ENCODE data around the gene RPRD1B. TPM values are rescaled to one million over a fixed set of nuclear protein-coding genes. Genes with fewer than 3 reads are reported as not detected.

The RPRD1B gene
- total RNA-seq, 4 donors from 2014 or later = 44.5 to 55.4 (median 52.4) TPM

DNA sequence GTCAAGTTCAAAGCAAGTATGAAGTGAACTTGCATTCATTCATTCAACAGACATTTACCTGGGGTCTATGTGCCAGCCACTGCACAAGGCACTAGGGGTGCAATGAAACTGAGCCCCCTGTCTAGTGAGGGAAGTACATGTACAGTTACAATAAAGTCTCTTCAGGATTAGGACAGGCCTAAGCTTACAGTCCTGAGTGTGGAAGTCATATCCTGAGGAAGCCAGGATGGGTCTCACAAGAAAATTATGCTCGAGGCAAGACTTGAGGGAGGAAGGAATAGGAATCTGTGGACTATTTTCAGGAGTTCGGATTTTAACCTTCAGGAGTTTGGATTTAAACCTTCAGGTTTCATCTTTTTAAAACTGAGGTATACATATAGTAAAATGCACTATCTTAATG is 19.7 kb upstream of the RPRD1B start:
- Histone ChIP-seq H3K27ac (no peak overlapping the region), H3K4me3 (no peak overlapping the region), H3K27me3 (no peaks in the 10 kb centered on the region), H3K36me3 (peaks cover 0 to 60% (median 5%) of the 10 kb centered on the region in 3 donors), H3K4me1 (no peaks in the 10 kb centered on the region), H3K9me3 (peaks cover 0 to 9% (median 0%) of the 10 kb centered on the region in 4 donors)
- no peak for TF ChIP-seq CTCF (IDR thresholded peaks at IDR 0.05)
- no peak for TF ChIP-seq POLR2A (IDR thresholded peaks at IDR 0.05)
- DNase-seq = no peak

GRCh38 chr20:38017959-38018358 is 15.6 kb upstream of the RPRD1B start:
- no peaks in the 10 kb centered on the region for H3K4me1 ChIP-seq
- TF ChIP-seq CTCF (IDR thresholded peaks at IDR 0.05) (no peak), POLR2A (IDR thresholded peaks at IDR 0.05) (no peak)
- H3K36me3 ChIP-seq = peaks cover 0 to 40% (median 5%) of the 10 kb centered on the region in 3 donors
- DNase-seq = no peak
- peaks cover 0 to 9% (median 0%) of the 10 kb centered on the region in 4 donors for H3K9me3 ChIP-seq
- H3K4me3 ChIP-seq = no peak overlapping the region
- H3K27ac ChIP-seq = no peak overlapping the region
- H3K27me3 ChIP-seq = no peaks in the 10 kb centered on the region

GRCh38 chr20:38018385-38018784 is 15.2 kb upstream of the RPRD1B start:
- Histone ChIP-seq H3K36me3 (peaks cover 0 to 36% (median 5%) of the 10 kb centered on the region in 3 donors), H3K27me3 (no peaks in the 10 kb centered on the region), H3K4me3 (no peak overlapping the region), H3K27ac (no peak overlapping the region), H3K4me1 (no peaks in the 10 kb centered on the region), H3K9me3 (peaks cover 0 to 9% (median 0%) of the 10 kb centered on the region in 4 donors)
- DNase-seq = no peak
- TF ChIP-seq CTCF (IDR thresholded peaks at IDR 0.05) (no peak), POLR2A (IDR thresholded peaks at IDR 0.05) (no peak)

GRCh38 chr20:38021087-38021772 is 12.3 kb upstream of the RPRD1B start:
- no peak for TF ChIP-seq POLR2A (IDR thresholded peaks at IDR 0.05)
- no peak for TF ChIP-seq CTCF (IDR thresholded peaks at IDR 0.05)
- H3K4me1 ChIP-seq = peaks cover 0 to 5% (median 0%) of the 10 kb centered on the region in 4 donors
- peaks cover 0 to 9% (median 0%) of the 10 kb centered on the region in 4 donors for H3K9me3 ChIP-seq
- H3K4me3 ChIP-seq = no peak overlapping the region
- no peak for DNase-seq
- no peaks in the 10 kb centered on the region for H3K27me3 ChIP-seq
- H3K27ac ChIP-seq = no peak overlapping the region
- peaks cover 0 to 22% (median 5%) of the 10 kb centered on the region in 3 donors for H3K36me3 ChIP-seq

DNA sequence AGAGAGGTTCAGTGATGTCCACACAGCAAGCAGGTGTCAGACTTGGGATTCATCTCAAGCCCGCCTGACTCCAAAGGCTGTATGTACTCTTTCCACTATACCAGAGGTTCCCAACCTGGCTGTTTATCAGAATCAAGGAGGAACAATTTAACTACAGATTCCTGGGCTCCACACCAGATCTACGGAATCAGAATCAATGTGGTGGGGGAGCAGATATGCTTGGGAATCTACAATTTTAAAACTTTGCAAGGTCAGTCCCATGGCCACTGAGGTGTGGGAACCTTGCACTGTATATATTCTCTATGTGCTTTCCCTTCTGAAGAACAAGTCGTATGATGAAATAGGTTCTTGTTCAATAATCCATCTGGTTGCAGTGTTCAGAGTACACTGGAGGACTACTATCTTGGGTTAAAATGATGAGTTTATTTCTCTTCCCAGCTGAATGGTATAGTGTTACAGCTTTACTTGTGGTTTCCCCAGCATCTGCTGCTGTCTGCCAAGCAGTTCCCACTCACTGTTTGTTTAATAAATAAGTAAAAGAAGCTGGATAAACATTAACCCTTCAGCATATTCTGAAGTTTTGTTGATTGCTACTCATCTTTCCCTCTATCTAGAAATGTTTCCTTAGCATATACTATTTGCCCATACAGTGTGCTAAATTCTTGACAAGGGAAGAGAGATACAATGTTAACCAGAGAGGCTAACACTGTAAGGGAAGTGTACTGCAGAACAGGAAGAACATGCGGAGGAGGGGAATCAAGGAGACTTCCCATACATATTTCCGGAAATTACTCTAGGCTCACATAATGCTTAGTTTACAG is 10.2 kb upstream of the RPRD1B start:
- DNase-seq = no peak
- Histone ChIP-seq H3K27me3 (no peaks in the 10 kb centered on the region), H3K36me3 (peaks cover 0 to 6% (median 0%) of the 10 kb centered on the region in 3 donors), H3K4me3 (no peak overlapping the region), H3K27ac (no peak overlapping the region), H3K9me3 (no peaks in the 10 kb centered on the region), H3K4me1 (peaks cover 0 to 5% (median 0%) of the 10 kb centered on the region in 4 donors)
- TF ChIP-seq CTCF (IDR thresholded peaks at IDR 0.05) (no peak), POLR2A (IDR thresholded peaks at IDR 0.05) (no peak)

Data from Peyer's patch (tissue), 4 donors.